GM12878 (cell line): ENCODE data around the gene DOCK1. TPM values are rescaled to one million over a fixed set of nuclear protein-coding genes. Genes with fewer than 3 reads are reported as not detected.
"Not testable (repeated sequence)": the region's sequence is repeated elsewhere in the genome, so short reads cannot be mapped to it uniquely, and the experiment has no call there.

Experiments
- ATAC-seq: fragments of 200-7000 bp; cut with Tn5 transposase; 3 replicates; pipeline ENCODE4 v1.9.1; 2020; ENCODE audit warnings: mild to moderate bottlenecking, moderate library complexity
- BruUV-seq: library from RNA; stranded (reverse); fragments of 400-500 nt; replicated peaks from 2 replicates; lab custom pipeline; 2021; lab: Mats Ljungman, UMichigan
- CTCF ChIA-PET: fragments of 300-600 bp; sonication (Branson Sonifier 250); formaldehyde crosslinking; extraction: SDS; loops from one replicate; lab custom pipeline; 2021; ENCODE audit warnings: inconsistent platforms; lab: Yijun Ruan, JAX
- POLR2A ChIA-PET: fragments of 350-600 bp; formaldehyde crosslinking; extraction: SDS; loops from one replicate; lab custom pipeline; 2021; ENCODE audit warnings: inconsistent platforms; lab: Charles Lee
- RAD21 ChIA-PET: fragments of 300-600 bp; sonication (Branson Sonifier 250); formaldehyde crosslinking; loops from one replicate; lab custom pipeline; 2023; ENCODE audit warnings: antibody characterized with exemption; ENCODE audit not compliant: unreplicated experiment; lab: Charles Lee
- SMC1A ChIA-PET: fragments of 300-600 bp; sonication (Branson Sonifier 250); formaldehyde crosslinking; loops from one replicate; lab custom pipeline; 2023; ENCODE audit not compliant: unreplicated experiment, uncharacterized antibody; lab: Charles Lee
- DNase-seq: peaks from one replicate; pipeline ENCODE4 v3.0.0-alpha.2; 2011; ENCODE audit warnings: low read depth, low spot score
- FAIRE-seq: peaks from 3 replicates; lab custom pipeline; 2011; peaks lifted over from hg19 to GRCh38; lab: Jason Lieb, UNC
- H2AFZ ChIP-seq: 2 replicates; pipeline ENCODE4 v1.6.0; 2011; ENCODE audit warnings: low read depth, low read length, control low read depth; ENCODE audit not compliant: control insufficient read depth
- H3K27ac ChIP-seq: 2 replicates; pipeline ENCODE4 v1.5.1; 2011; ENCODE audit warnings: control low read depth; ENCODE audit not compliant: control insufficient read depth, insufficient read depth
- H3K27me3 ChIP-seq, 2 experiments: replicated peaks in 1 of 2; 2 replicates each; pipeline versions ENCODE4 v1.6.0 to v1.6.1; 2011; ENCODE audit warnings: low read length in 1 of 2; ENCODE audit not compliant: control insufficient read depth in 2 of 2, insufficient read depth in 2 of 2
- H3K36me3 ChIP-seq, 2 experiments: 2 replicates each; pipeline ENCODE4 v1.5.1; 2011; ENCODE audit warnings: low read length in 1 of 2; ENCODE audit not compliant: control insufficient read depth in 2 of 2, insufficient read depth in 2 of 2
- H3K4me1 ChIP-seq: 2 replicates; pipeline ENCODE4 v1.6.1; 2011; ENCODE audit warnings: mild to moderate bottlenecking, low read length, moderate library complexity, mixed read lengths; ENCODE audit not compliant: control insufficient read depth, insufficient read depth
- H3K4me2 ChIP-seq: 2 replicates; pipeline ENCODE4 v1.6.0; 2011; ENCODE audit warnings: control low read depth; ENCODE audit not compliant: control insufficient read depth, insufficient read depth
- H3K4me3 ChIP-seq: fragments of 200-600 bp; sonication (generic); 2 replicates; pipeline ENCODE4 v1.5.1; 2016
- H3K79me2 ChIP-seq: 2 replicates; pipeline ENCODE4 v1.6.0; 2011; ENCODE audit warnings: low read length; ENCODE audit not compliant: control insufficient read depth, insufficient read depth
- H3K9ac ChIP-seq: 2 replicates; pipeline ENCODE4 v1.8.0; 2011; ENCODE audit warnings: low read length, control low read depth, mixed read lengths; ENCODE audit not compliant: control insufficient read depth, insufficient read depth
- H3K9me3 ChIP-seq: replicated peaks from 3 replicates; pipeline ENCODE4 v1.5.1; 2011; ENCODE audit warnings: mild to moderate bottlenecking, low read length; ENCODE audit not compliant: control insufficient read depth, insufficient read depth
- H4K20me1 ChIP-seq: 2 replicates; pipeline ENCODE4 v1.6.0; 2011; ENCODE audit not compliant: control insufficient read depth, insufficient read depth
- ATF7 ChIP-seq: fragments of 450-650 bp; IDR thresholded peaks from 2 replicates; pipeline ENCODE4 v1.6.1; 2016; ENCODE audit warnings: low read depth, mild to moderate bottlenecking
- CHD1 ChIP-seq: IDR thresholded peaks from 2 replicates; pipeline ENCODE4 v1.6.1; 2012; ENCODE audit warnings: low read depth, low read length, improper control_type of control experiment
- CHD2 ChIP-seq: IDR thresholded peaks from 2 replicates; pipeline ENCODE4 v1.6.1; 2011; ENCODE audit warnings: low read depth, low read length, improper control_type of control experiment, borderline replicate concordance
- EP300 ChIP-seq, 2 experiments: fragments of 150-350 bp in 1 of 2; IDR thresholded peaks; 2 replicates each; pipeline ENCODE4 v1.6.1; 2011 to 2012; ENCODE audit warnings: low read depth in 2 of 2, low read length in 2 of 2, borderline replicate concordance in 1 of 2, improper control_type of control experiment in 1 of 2, inconsistent platforms in 1 of 2; ENCODE audit not compliant: control insufficient read depth in 1 of 2
- FOS ChIP-seq: IDR thresholded peaks from 3 replicates; pipeline ENCODE4 v1.6.1; 2011; ENCODE audit warnings: borderline replicate concordance; ENCODE audit not compliant: insufficient read length; ENCODE audit errors: extremely low read depth
- HCFC1 ChIP-seq: fragments of 150-350 bp; IDR thresholded peaks from 2 replicates; pipeline ENCODE4 v1.6.1; 2014; ENCODE audit warnings: low read length
- HDAC2 ChIP-seq: fragments of 200-600 bp; sonication (generic); IDR thresholded peaks from 2 replicates; pipeline ENCODE4 v1.6.1; 2017
- RCOR1 ChIP-seq: conservative IDR thresholded peaks from 2 replicates; pipeline ENCODE4 v1.6.1; 2012; ENCODE audit warnings: low read depth, low read length, improper control_type of control experiment
- SIN3A ChIP-seq: IDR thresholded peaks from 2 replicates; pipeline ENCODE4 v1.6.1; 2012; ENCODE audit warnings: low read depth, low read length, improper control_type of control experiment
- WRNIP1 ChIP-seq: IDR thresholded peaks from 2 replicates; pipeline ENCODE4 v1.6.1; 2011; ENCODE audit warnings: low read depth, low read length, improper control_type of control experiment, borderline replicate concordance
- YY1 ChIP-seq: IDR thresholded peaks from 2 replicates; pipeline ENCODE4 v1.6.1; 2011; ENCODE audit warnings: low read depth, mild to moderate bottlenecking, low read length
- ZNF274 ChIP-seq: IDR thresholded peaks from one replicate; pipeline ENCODE4 v1.8.0; 2011; ENCODE audit not compliant: insufficient read length, insufficient read depth
- WGBS: methylation state at CpG from one replicate; pipeline ENCODE4 v1.1.6; 2016; ENCODE audit warnings: low lambda C conversion rate; ENCODE audit not compliant: insufficient replicate concordance, insufficient coverage; ENCODE audit errors: missing lambda C conversion rate; 5-methylcytosine and 5-hydroxymethylcytosine counted together
- in situ Hi-C: fragments of 300-500 bp; cut with MboI; formaldehyde crosslinking; loops from 9 replicates; pipeline ENCODE4 v1.14.3; 2018; ENCODE audit warnings: mixed read lengths
- intact Hi-C: fragments of 100-400 bp; cut with micrococcal nuclease; formaldehyde crosslinking; loops from one replicate; pipeline ENCODE4 v1.14.2; 2022; ENCODE audit not compliant: unreplicated experiment
- polyA plus RNA-seq, 11 experiments: library from polyadenylated mRNA; depleted of rRNA in 4 of 11; unstranded in 6 of 11; stranded (reverse) in 5 of 11; fragments of >200 nt; fragmentation: Nextera tagmentation in 4 of 11; fragmentation: Illumina TruSeq in 1 of 11; extraction: Ambion mirVana in 4 of 11; extraction: Trizol in 1 of 11; gene quantifications; 1 replicate in 1 of 11; 2 replicates in 10 of 11; pipeline versions ENCODE4 v1.2.1 to v1.2.3, GENCODE V29; 2011 to 2016; ENCODE audit warnings: inconsistent platforms in 2 of 11, missing spikeins in 2 of 11, low read depth in 1 of 11
- total RNA-seq, 4 experiments: library from RNA; depleted of rRNA in 3 of 4; stranded (reverse); fragments of >200 nt in 3 of 4; fragmentation: Illumina TruSeq in 1 of 4; extraction: Trizol in 1 of 4; gene quantifications; 2 replicates each; pipeline versions ENCODE4 v1.2.1 to v1.2.3, GENCODE V29; 2013 to 2021
- TF ChIP-seq, protein P1 (sequence below): fragments of 450-650 bp; formaldehyde crosslinking; IDR thresholded peaks from 2 replicates; pipeline ENCODE4 v1.4.0; 2022; ENCODE audit warnings: mild to moderate bottlenecking, moderate library complexity

Gene DOCK1
- total and polyA plus RNA-seq, 10 of the 15 experiments (the other 5 are each of a cell fraction or from before 2014, with no cell fraction given), result 0.05 to 0.18 TPM; not detected in 8

DNA sequence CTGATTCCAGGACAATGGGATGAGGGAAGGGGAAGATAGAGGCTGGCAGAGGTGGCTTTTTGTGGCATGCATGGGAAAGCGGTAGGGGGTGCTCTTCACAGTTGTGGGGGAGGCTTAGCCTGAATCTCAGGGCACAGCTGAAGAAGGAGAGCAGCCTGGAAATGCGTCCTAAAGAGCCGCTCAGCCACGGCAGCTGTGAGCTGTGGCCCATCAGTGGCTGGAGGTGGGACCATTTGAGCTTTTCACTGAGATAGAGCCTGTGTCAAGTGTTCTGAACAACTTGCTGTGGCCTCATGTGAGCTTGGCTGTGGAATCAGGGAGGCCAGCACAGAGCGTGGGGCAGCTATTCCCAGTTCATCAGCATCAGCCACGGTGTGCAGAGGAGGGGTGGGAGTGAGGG, 391.5 kb downstream of the DOCK1 start (continued):
- TF ChIP-seq, protein P1, sequence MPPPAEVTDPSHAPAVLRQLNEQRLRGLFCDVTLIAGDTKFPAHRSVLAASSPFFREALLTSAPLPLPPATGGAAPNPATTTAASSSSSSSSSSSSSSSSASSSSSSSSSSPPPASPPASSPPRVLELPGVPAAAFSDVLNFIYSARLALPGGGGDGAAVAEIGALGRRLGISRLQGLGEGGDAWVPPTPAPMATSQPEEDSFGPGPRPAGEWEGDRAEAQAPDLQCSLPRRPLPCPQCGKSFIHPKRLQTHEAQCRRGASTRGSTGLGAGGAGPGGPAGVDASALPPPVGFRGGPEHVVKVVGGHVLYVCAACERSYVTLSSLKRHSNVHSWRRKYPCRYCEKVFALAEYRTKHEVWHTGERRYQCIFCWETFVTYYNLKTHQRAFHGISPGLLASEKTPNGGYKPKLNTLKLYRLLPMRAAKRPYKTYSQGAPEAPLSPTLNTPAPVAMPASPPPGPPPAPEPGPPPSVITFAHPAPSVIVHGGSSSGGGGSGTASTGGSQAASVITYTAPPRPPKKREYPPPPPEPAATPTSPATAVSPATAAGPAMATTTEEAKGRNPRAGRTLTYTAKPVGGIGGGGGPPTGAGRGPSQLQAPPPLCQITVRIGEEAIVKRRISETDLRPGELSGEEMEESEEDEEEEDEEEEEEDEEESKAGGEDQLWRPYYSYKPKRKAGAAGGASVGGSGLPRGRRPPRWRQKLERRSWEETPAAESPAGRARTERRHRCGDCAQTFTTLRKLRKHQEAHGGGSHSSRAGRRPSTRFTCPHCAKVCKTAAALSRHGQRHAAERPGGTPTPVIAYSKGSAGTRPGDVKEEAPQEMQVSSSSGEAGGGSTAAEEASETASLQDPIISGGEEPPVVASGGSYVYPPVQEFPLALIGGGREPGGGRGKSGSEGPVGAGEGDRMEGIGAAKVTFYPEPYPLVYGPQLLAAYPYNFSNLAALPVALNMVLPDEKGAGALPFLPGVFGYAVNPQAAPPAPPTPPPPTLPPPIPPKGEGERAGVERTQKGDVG (CRISPR knock-in tag), result no peak
- TF ChIP-seq RCOR1 (no peak), ZNF274 (no peak), HDAC2 (no peak), EP300 (IDR thresholded peaks at IDR 0.05; ENCODE audit: borderline replicate concordance in 1 of 2, control insufficient read depth in 1 of 2, low read depth in 2 of 2, low read length in 2 of 2) (no peak), WRNIP1 (no peak), HCFC1 (no peak)

DNA sequence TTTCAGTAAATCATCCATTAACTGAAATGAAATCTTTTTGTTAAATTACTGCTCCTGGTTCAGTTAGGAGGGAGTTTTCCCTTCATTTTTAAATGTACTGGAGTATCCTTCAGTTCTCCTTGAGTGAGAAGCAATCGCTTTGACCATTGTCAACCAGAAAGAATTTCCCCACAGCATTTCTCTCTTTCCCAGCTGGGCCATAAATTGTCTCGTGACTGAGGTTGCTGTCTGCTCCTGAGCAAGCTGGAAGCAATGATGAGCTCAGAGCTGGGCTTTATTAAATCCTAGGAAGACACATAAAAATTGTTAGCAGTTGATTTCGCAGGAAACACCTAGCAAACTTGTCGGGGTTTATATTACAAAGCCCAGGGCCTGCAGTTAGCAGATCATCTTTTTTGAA, 393.2 kb downstream of the DOCK1 start:
- no peaks in the 10 kb centered on the region for H3K36me3 ChIP-seq
- WGBS, result 16% methylated on average over 4 of the region's 4 CpGs
- no peak overlapping the region for H2AFZ ChIP-seq
- no peak for DNase-seq
- no peak overlapping the region for H3K9ac ChIP-seq
- TF ChIP-seq YY1 (no peak), CHD2 (no peak), SIN3A (no peak), CHD1 (no peak), FOS (no peak), ATF7 (no peak)
- no peaks in the 10 kb centered on the region for H4K20me1 ChIP-seq
- no peak overlapping the region for H3K4me3 ChIP-seq
- H3K9me3 ChIP-seq, result no peaks in the 10 kb centered on the region; the same call in 2 of the 3 replicates
- ChIA-PET CTCF (no interaction called here), RAD21 (no interaction called here), POLR2A (no interaction called here), SMC1A (no interaction called here)
- H3K4me2 ChIP-seq, result no peak overlapping the region
- FAIRE-seq, result no peak
- no TSS peak for BruUV-seq
- no peaks in the 10 kb centered on the region for H3K27me3 ChIP-seq
- H3K4me1 ChIP-seq, result no peaks in the 10 kb centered on the region
- intact Hi-C loops (no loop called here), in situ Hi-C loops (no loop called here)
- ATAC-seq, result no peak
- no peaks in the 10 kb centered on the region for H3K79me2 ChIP-seq
- no peak overlapping the region for H3K27ac ChIP-seq

- H2AFZ ChIP-seq, H3K27me3 ChIP-seq, H3K4me1 ChIP-seq, BruUV-seq, in situ Hi-C loops, H4K20me1 ChIP-seq, POLR2A ChIA-PET, H3K79me2 ChIP-seq, SMC1A ChIA-PET, H3K27ac ChIP-seq, H3K9me3 ChIP-seq, FAIRE-seq, ATAC-seq, H3K9ac ChIP-seq, DNase-seq, CTCF ChIA-PET, H3K4me3 ChIP-seq, H3K4me2 ChIP-seq, H3K36me3 ChIP-seq, intact Hi-C loops, RAD21 ChIA-PET: not testable (repeated sequence)
- 40% methylated on average over 11 of the region's 11 CpGs for WGBS
Measured at GRCh38 chr10:127299192-127299591, 394.0 kb downstream of the DOCK1 start.
